Memory B cell (primary cell): ENCODE measurements around the gene STING1.

ENCODE experiments used
- ATAC-seq: fragments of 150-1000 bp; cut with Tn5 transposase; 2 replicates; pipeline ENCODE4 v1.10.0; 2021; ENCODE audit warnings: low read depth, mild to moderate bottlenecking, moderate library complexity
- DNase-seq, 2 donors: peaks; one replicate each; pipeline ENCODE4 v3.0.0; 2022; ENCODE audit warnings: low spot score in 2 of 2
- H3K27ac Mint-ChIP-seq: one replicate; pipeline ENCODE4 v1.8.0; 2022; ENCODE audit warnings: mild to moderate bottlenecking, moderate library complexity, mixed read lengths
- H3K27me3 Mint-ChIP-seq: one replicate; pipeline ENCODE4 v1.8.0; 2022; ENCODE audit warnings: mixed read lengths
- H3K36me3 Mint-ChIP-seq: one replicate; pipeline ENCODE4 v1.8.0; 2022; ENCODE audit warnings: mild to moderate bottlenecking, mixed read lengths
- H3K4me1 Mint-ChIP-seq: one replicate; pipeline ENCODE4 v1.8.0; 2022; ENCODE audit warnings: mixed read lengths
- H3K4me3 Mint-ChIP-seq: one replicate; pipeline ENCODE4 v1.8.0; 2022; ENCODE audit warnings: mild to moderate bottlenecking, moderate library complexity, mixed read lengths
- H3K9me3 Mint-ChIP-seq: one replicate; pipeline ENCODE4 v1.8.0; 2022; ENCODE audit warnings: mixed read lengths

The STING1 gene

GRCh38 chr5:139461698-139462097 lies 20.9 kb downstream of the STING1 start:
- Mint-ChIP-seq H3K4me3 (no peak overlapping the region), H3K4me1 (peaks cover 4% of the 10 kb centered on the region), H3K9me3 (no peaks in the 10 kb centered on the region), H3K36me3 (no peaks in the 10 kb centered on the region), H3K27ac (no peak overlapping the region), H3K27me3 (no peaks in the 10 kb centered on the region)
- DNase-seq, result no peak
- no peak for ATAC-seq

GRCh38 chr5:139461176-139461575 lies 21.4 kb downstream of the STING1 start:
- no peak overlapping the region for H3K4me3 Mint-ChIP-seq
- no peak for ATAC-seq
- no peak overlapping the region for H3K27ac Mint-ChIP-seq

GRCh38 chr5:139460455-139460854 lies 22.1 kb downstream of the STING1 start:
- DNase-seq, result no peak
- Mint-ChIP-seq H3K36me3 (no peaks in the 10 kb centered on the region), H3K9me3 (no peaks in the 10 kb centered on the region), H3K27me3 (no peaks in the 10 kb centered on the region), H3K4me3 (no peak overlapping the region), H3K4me1 (peaks cover 4% of the 10 kb centered on the region), H3K27ac (no peak overlapping the region)
- ATAC-seq, result no peak

More at GRCh38 chr5:139461176-139461575, 21.4 kb downstream of the STING1 start:
- Mint-ChIP-seq H3K27me3 (no peaks in the 10 kb centered on the region), H3K4me1 (peaks cover 4% of the 10 kb centered on the region), H3K36me3 (no peaks in the 10 kb centered on the region), H3K9me3 (no peaks in the 10 kb centered on the region)
- DNase-seq, result no peak

- H3K27ac Mint-ChIP-seq, result no peak overlapping the region
- H3K36me3 Mint-ChIP-seq, result no peaks in the 10 kb centered on the region
- H3K27me3 Mint-ChIP-seq, result no peaks in the 10 kb centered on the region
- no peaks in the 10 kb centered on the region for H3K9me3 Mint-ChIP-seq
- ATAC-seq (no peak), DNase-seq (no peak)
- H3K4me3 Mint-ChIP-seq, result no peak overlapping the region
- H3K4me1 Mint-ChIP-seq, result peaks cover 7% of the 10 kb centered on the region
Measured at GRCh38 chr5:139459451-139459934, 23.1 kb downstream of the STING1 start.

GRCh38 chr5:139458580-139459407 lies 23.8 kb downstream of the STING1 start:
- DNase-seq, result no peak
- peak; percentile 60 for ATAC-seq

GRCh38 chr5:139457653-139458306 lies 24.8 kb downstream of the STING1 start:
- H3K4me3 Mint-ChIP-seq, result no peak overlapping the region
- no peaks in the 10 kb centered on the region for H3K9me3 Mint-ChIP-seq
- peaks cover 8% of the 10 kb centered on the region for H3K27me3 Mint-ChIP-seq
- H3K4me1 Mint-ChIP-seq, result peaks cover 17% of the 10 kb centered on the region
- ATAC-seq (no peak), DNase-seq (no peak)
- no peak overlapping the region for H3K27ac Mint-ChIP-seq
- no peaks in the 10 kb centered on the region for H3K36me3 Mint-ChIP-seq

More at GRCh38 chr5:139458580-139459407, 23.8 kb downstream of the STING1 start:
- Mint-ChIP-seq H3K36me3 (no peaks in the 10 kb centered on the region), H3K4me1 (peaks cover 13% of the 10 kb centered on the region), H3K9me3 (no peaks in the 10 kb centered on the region), H3K4me3 (no peak overlapping the region), H3K27me3 (peaks cover 5% of the 10 kb centered on the region), H3K27ac (no peak overlapping the region)

GRCh38 chr5:139457241-139457640 lies 25.3 kb downstream of the STING1 start:
- Mint-ChIP-seq H3K27ac (no peak overlapping the region), H3K4me3 (no peak overlapping the region), H3K9me3 (no peaks in the 10 kb centered on the region), H3K36me3 (no peaks in the 10 kb centered on the region), H3K4me1 (peaks cover 17% of the 10 kb centered on the region), H3K27me3 (peaks cover 8% of the 10 kb centered on the region)
- DNase-seq, result no peak
- ATAC-seq, result no peak

- DNase-seq (no peak), ATAC-seq (no peak)
- Mint-ChIP-seq H3K4me1 (peaks cover 17% of the 10 kb centered on the region), H3K9me3 (no peaks in the 10 kb centered on the region), H3K36me3 (no peaks in the 10 kb centered on the region), H3K27ac (no peak overlapping the region), H3K27me3 (peaks cover 8% of the 10 kb centered on the region), H3K4me3 (no peak overlapping the region)
Measured at GRCh38 chr5:139456776-139457175, 25.8 kb downstream of the STING1 start.

GRCh38 chr5:139454568-139455290 lies 27.8 kb downstream of the STING1 start:
- no peaks in the 10 kb centered on the region for H3K9me3 Mint-ChIP-seq
- peaks cover 17% of the 10 kb centered on the region for H3K4me1 Mint-ChIP-seq
- H3K36me3 Mint-ChIP-seq, result no peaks in the 10 kb centered on the region
- H3K27ac Mint-ChIP-seq, result peak overlapping the region; percentile 8
- H3K27me3 Mint-ChIP-seq, result peaks cover 8% of the 10 kb centered on the region
- H3K4me3 Mint-ChIP-seq, result no peak overlapping the region
- ATAC-seq (no peak), DNase-seq (no peak)

GRCh38 chr5:139453683-139454567 lies 28.6 kb downstream of the STING1 start:
- DNase-seq (no peak), ATAC-seq (peak; percentile 26)
- H3K27ac Mint-ChIP-seq, result peak overlapping the region; percentile 8
- H3K4me1 Mint-ChIP-seq, result peaks cover 16% of the 10 kb centered on the region
- H3K36me3 Mint-ChIP-seq, result no peaks in the 10 kb centered on the region
- no peak overlapping the region for H3K4me3 Mint-ChIP-seq
- H3K27me3 Mint-ChIP-seq, result peaks cover 8% of the 10 kb centered on the region
- no peaks in the 10 kb centered on the region for H3K9me3 Mint-ChIP-seq

GRCh38 chr5:139451878-139452660 lies 30.5 kb downstream of the STING1 start:
- H3K27me3 Mint-ChIP-seq, result peaks cover 8% of the 10 kb centered on the region
- H3K36me3 Mint-ChIP-seq, result no peaks in the 10 kb centered on the region
- no peak overlapping the region for H3K27ac Mint-ChIP-seq
- H3K4me1 Mint-ChIP-seq, result peaks cover 17% of the 10 kb centered on the region
- H3K4me3 Mint-ChIP-seq, result no peak overlapping the region
- no peaks in the 10 kb centered on the region for H3K9me3 Mint-ChIP-seq
- DNase-seq (no peak), ATAC-seq (no peak)

GRCh38 chr5:139451176-139451575 lies 31.4 kb downstream of the STING1 start:
- Mint-ChIP-seq H3K27ac (no peak overlapping the region), H3K27me3 (peaks cover 8% of the 10 kb centered on the region), H3K4me1 (peaks cover 17% of the 10 kb centered on the region), H3K36me3 (no peaks in the 10 kb centered on the region), H3K9me3 (no peaks in the 10 kb centered on the region), H3K4me3 (no peak overlapping the region)
- ATAC-seq (no peak), DNase-seq (no peak)
